HG03108 (cell line): ENCODE measurements around the gene MROH2A.

ENCODE experiments used
- ATAC-seq: cut with Tn5 transposase; IDR thresholded peaks from one replicate; pipeline ENCODE4 v1.9.1; 2021; ENCODE audit warnings: moderate library complexity; ENCODE audit not compliant: unreplicated experiment

Gene MROH2A

DNA sequence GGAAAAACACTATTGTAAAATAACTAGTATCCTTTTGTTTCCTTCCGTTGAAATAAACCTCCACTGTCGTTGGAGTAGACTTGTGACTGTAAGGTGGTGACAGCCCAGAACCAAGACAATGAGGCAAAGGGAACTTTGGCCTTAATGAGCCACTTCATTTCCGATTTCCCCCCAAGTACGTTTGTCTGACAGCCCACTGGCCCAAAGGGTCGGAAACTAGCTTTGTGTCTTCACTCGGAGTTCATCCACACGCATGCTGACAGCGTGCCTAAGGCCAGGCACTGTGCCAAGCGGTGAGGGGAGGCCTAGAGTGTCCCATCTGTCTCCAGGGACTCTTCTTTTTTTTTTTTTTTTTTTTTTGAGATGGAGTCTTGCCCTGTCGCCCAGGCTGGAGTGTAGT, 55.2 kb downstream of the MROH2A start:
- no peak for ATAC-seq

DNA sequence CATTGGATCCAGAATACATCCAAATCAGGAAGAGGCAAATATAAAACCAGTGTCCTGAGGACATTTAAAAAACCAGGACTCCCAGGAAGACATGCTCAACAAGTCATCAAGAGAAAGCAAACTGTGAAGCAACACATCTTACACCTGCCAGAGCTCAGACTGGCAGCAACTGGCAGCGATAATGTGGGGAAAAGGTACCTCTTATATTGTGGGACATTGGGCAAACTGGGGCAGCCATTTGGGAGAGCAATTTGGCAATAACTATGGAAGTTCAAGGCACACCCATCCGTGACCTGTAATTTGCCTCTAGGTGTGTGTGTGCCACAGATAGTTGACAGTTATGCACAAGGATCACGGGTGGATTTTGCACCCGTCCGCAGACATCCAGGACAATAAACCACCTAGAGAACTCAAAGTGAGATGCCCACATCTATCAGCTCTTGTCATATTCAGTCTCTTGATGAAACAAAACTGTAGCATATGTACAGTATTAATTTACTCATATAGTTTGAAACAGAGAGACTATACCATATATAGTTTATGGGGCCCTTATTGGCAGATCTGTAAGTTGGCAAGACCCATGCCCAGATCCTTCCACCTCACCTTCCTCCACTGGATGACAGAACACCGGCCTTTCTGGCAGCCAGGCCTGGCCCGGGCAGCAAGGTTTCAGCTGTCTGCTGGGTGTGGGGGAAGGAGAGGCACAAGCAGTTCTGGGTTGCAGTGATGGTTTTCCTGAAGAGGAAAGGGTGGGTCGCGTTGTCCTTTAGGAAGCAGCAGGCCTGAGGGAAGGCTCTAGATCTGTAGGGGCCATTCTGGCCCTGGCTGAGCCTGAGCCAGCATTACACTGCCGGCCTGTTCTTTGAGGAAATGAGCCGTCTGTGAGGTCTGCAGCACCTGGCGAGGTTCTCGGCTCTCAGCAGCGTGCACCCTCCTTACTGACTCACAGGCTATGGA, 57.4 kb downstream of the MROH2A start:
- ATAC-seq, result no peak

DNA sequence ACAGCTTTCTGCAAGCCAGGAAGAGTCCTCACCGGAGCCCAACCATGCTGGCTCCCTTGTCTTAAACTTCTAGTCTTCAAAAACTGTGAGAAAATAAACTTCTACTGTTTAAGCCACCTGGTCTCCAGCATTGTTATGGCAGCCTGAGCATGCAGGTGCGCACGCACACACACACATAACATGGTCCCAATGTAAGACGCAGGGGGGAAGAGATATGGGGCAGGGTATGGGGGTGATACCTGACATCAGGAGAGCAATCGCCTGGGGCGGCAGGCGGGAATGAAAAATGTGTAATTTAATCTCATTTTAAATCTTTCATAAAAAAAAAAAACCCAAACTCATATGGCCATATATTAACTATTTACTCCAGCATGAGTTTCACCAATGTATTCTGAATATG, 58.2 kb downstream of the MROH2A start:
- ATAC-seq, result no peak

- no peak for ATAC-seq
Observed at GRCh38 chr2:233837694-233838229, 59.6 kb downstream of the MROH2A start.

- no peak for ATAC-seq
Observed at GRCh38 chr2:233838251-233838650, 60.1 kb downstream of the MROH2A start.

- ATAC-seq, result no peak
Observed at GRCh38 chr2:233838726-233839446, 60.8 kb downstream of the MROH2A start.

DNA sequence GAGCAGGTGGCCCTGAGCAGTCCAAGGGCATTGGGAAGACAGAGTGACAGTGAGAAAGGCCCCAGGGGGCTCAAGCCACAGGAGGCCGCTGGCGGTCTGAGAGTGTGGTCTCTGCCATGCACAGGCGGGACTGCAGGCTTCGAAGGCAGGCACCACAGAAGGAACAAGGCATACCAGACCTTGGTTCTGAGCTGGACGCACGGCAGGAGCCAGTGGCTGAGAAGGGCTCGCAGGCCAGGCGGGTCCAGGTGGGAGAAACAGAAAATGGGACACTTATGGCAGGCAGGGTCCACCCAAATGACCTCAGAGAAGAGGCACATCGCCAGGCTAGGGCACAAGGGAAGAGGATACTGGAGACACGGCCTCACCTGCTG, 61.3 kb downstream of the MROH2A start:
- no peak for ATAC-seq

GRCh38 chr2:233840520-233840919, 62.4 kb downstream of the MROH2A start:
- no peak for ATAC-seq

GRCh38 chr2:233841183-233841582, 63.1 kb downstream of the MROH2A start:
- no peak for ATAC-seq

DNA sequence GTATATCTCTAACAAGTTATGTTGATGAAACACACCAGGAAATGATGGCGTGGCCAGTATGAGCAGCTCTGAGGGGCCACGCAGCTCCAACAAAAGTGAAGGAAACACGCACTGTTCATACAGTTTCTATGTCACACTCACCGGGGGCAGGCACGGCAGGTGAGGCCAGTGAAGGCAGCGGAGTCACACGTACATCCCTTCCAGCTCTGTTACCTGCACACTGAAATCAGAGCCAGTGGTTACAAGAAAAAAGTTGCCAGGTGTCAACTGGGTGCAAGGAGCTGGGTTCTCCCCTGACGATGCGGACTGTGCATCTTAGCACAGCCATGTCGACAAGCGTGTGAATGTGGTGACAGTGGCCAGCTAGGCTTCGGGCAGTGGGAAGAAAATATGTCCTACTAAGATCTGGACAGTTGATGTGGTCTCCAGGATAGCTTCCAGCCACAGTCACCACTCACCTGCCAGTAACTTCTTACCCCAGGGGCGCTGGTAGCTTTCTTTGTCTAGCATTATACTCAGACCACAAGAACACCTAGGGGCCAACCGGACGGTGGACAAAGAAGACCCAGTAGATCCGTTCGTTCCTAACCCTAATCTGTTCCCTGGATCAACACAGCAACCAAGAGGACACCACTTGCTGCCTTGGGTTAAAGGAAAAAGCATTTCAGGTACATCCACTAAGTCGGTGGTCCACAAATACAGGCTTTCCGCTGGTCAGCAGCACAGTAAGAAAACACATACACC, 66.1 kb downstream of the MROH2A start:
- no peak for ATAC-seq

DNA sequence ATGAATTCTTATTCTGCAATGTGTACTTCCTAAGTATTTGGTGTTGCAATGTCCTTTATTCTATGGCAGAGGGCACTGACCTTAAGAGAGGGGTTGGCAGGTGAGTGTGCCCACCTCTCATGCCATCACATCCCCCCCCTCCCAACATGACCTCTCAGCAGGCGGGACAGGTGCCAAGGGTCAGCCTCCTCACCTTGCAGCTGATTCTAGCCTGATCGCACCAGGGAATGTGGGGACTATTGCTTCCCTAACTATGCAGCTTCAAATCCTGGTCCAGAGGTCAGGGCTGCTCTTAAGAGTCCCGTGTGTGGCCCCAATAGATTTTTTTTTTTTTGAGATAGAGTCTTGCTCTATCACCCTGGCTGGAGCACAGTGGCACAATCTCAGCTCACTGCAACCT, 66.7 kb downstream of the MROH2A start:
- no peak for ATAC-seq

GRCh38 chr2:233845301-233846060, 67.4 kb downstream of the MROH2A start:
- ATAC-seq, result no peak

DNA sequence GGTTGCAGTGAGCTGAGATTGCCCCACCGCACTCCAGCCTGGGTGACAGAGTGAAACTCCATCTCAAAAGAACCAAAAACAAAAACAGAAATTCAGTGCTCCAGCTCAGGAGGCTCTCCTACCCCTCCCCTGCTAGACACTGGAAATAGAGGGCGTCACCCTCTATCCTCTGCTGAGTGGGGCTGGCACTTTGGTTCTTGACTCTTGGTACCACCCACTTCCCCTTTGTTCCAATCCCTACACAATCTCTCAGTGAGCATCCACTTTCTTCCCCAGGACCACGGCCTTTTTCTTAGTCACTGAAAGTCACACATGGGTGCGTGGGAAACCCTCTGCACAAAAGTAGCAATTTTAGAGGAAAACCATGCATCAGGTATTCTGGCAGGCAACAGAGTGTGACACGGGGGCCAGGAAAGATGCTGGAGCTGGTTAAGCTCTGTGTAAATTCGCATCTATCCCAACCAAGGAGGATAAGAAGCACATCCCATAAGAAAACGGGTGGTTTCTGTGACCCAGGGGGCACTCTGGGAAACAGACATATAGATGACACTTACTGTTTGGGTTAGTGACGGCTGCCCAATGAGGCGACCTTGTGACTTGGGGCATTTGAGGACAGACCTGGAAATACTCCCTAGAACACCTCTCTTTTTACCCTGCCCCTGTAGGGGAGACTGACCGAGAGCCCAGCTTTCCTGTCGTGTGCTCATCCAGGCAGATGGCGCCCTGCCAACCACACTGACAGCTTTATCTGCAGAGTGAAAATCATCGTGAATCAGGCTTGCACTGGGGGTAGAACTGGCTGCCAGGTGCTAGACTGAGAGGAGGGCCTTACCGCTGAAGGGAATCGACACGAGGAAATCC, 68.5 kb downstream of the MROH2A start:
- ATAC-seq, result no peak

DNA sequence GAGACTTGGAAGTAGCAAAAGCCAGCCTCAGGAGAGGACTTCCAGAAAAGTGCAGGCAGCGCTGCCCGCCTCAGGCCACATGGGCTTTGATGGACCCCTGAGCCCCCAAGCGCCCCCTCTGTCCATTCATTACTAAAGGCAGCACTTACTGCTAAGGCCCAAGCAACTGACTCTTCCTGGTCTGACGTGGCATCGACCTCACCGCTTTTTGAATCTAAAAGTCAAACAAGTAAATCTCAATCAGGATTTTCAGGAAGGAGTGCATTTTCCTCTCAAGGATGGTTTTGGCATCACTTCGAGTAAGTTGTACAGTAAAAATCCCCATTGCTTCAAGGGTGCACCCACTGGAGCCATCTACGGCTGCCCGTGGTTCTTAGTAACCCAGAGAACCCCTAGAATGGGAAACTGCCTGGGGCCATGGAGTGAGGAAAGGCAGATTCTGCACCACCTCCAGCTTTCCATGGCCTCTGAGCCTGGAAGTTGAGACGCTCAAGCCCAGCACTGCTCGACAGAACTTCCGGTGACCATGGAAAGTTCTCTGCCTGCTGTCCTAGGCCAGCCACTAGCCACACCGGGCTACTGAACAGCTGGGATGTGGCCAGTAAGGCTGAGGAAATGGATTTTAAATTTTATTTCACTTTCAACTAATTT, 69.2 kb downstream of the MROH2A start:
- no peak for ATAC-seq

GRCh38 chr2:233848276-233848675, 70.1 kb downstream of the MROH2A start:
- ATAC-seq, result no peak

DNA sequence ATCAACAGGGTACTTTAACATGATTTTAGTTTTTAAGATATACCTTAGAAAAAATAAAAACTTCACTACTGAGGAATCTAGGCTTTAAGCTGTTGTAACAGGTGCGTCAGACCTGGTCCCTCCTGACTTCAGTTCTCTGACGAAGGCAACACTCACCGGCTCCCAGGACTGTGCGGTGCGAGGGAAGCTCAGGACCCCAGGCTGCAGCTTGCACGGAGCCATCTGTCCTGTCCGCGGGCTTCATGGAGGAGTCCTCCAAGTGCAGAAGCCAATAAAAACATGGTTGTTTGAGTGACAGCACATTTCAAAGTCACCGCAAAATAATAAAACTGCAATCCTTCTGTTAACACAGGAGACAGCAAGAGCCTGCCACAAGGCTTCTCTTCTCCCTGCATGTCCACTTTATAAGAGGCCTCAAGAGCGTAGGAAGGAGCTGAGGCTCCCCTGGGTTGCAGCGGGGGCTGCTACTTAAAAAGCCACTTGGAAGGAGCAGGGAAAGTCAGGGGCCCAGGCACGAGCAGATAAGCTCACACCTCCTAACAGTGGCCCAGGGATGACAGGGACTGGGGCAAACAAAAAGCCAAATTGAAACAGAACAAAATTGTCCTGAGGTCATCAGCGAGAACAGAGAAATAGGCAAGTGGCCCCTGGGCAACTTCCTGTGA, 71.6 kb downstream of the MROH2A start:
- no peak for ATAC-seq

- ATAC-seq, result no peak
Observed at GRCh38 chr2:233850745-233851144, 72.6 kb downstream of the MROH2A start.

DNA sequence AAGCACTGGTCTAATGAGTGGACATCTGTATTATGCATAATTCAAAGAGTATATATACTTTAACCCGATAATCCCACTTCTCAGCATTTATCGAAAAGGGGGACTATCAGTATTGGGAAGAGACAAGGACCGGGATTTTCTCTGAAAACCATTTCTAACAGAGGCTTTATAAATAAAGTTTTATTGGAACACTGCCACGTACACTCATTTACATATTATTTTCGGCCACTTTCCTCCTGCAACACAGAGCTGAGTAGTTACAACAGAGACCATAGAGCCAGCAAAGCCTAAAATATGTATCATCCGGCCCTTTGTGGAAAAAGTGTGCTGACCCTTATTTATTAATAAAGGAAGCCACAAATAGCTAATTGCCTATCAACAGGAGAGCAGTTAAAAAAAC, 73.0 kb downstream of the MROH2A start:
- ATAC-seq, result no peak

DNA sequence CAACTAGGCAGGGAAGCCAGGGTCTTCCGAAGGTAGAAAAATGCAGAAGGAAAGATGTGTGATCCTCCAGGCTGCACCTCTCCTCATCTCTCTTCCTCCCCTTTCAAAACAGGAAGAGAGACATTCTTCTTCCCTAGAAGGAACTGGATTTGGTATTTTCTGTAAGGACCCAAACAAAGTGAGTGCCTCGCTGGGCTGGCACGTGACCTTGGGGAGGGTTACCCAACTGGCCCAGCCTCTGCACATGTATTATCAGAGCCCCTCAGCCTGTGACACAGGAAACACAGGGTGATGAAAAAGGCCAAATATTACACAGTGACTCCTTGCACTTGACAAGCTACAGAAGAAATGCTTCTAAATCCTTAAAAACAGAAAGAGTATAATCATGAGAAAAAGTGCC, 73.9 kb downstream of the MROH2A start:
- ATAC-seq, result no peak
